WI38 (cell line): ENCODE data around the gene MAP3K20.

Experiments used
- H3K4me3 ChIP-seq: 2 replicates; pipeline ENCODE4 v1.5.1; 2011; ENCODE audit warnings: low read depth, mild to moderate bottlenecking, control low read depth, low read length
- CTCF ChIP-seq: IDR thresholded peaks from 2 replicates; pipeline ENCODE4 v1.5.1; 2012; ENCODE audit warnings: low read depth, mild to moderate bottlenecking, control low read depth, low read length

Gene MAP3K20

GRCh38 chr2:173264151-173264550 lies 188.5 kb downstream of the MAP3K20 start:
- H3K4me3 ChIP-seq, result no peak overlapping the region
- no peak for TF ChIP-seq CTCF

DNA sequence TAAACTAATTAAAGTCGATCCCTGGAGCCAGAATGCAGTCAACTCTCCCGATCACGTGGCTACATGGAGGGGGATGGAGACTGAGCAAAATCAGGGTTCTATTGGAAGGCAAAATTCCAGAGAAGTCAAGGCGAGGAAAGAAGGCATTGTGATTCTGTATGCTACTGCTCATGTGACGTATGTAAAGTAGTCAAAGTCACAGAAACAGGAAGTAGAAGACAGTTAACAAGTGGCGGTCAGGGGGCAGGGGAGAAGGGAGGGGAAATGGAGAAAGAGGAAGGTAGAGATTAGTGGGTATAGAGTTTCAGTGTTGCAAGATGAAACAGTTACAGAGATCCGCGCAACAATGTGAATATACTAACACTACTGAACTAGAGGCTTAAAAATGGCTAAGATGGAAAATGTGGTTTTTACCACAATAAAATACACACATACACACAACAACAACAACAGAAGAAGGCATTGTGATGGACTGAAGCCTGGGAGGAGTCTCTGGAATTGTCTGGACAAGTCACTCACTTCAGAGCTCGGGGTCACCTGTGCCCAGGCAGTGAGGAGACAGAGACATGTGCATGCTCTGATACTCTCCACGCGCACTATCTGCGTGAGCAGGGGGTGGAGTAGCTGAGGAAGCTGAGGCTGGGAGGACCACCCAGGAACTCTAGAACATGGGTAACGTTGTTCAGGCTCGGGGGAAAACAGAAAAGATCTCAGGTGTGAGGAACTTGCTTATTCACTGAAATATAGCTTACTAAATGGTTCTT lies 189.1 kb downstream of the MAP3K20 start:
- H3K4me3 ChIP-seq, result no peak overlapping the region
- no peak for TF ChIP-seq CTCF

DNA sequence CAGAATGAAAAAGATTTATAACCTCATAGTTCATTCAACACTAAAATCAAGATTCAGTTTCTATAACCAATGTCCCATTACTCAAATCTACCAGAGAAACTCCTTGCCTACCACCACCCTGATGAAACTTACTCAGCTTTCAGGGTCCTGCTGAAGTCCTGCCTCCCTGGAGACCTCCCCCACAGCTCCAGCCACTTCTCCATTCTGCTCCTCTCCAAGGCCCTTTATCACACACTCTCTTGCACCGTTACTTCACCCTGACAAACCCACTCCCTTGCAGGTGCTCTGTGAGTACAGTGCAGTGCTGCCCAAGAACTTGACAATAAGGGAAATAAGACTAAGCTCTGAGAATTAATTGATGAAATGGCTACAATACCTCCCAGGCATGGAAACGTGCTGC lies 195.5 kb downstream of the MAP3K20 start:
- no peak for TF ChIP-seq CTCF
- H3K4me3 ChIP-seq, result no peak overlapping the region

GRCh38 chr2:173271825-173272224 lies 196.2 kb downstream of the MAP3K20 start:
- no peak overlapping the region for H3K4me3 ChIP-seq
- TF ChIP-seq CTCF, result no peak

DNA sequence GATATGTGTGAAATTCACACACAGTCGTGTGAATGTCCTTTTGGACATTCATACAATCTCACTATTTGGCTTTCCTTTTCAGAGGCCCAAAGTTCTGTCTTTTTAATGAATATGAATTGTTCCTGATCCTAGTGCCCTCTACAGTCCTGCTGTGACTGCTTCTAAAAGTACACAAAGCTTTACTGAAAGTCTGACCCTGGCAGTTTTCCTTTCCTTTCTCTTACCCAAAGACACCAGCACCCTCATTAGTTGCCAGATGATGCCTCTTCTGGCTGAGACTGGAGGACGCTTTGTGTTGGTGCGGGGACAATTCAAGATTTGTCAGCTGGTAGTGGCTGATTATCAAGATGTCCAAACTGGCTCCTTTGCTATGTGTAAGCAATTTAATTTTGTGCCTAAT lies 197.2 kb downstream of the MAP3K20 start:
- TF ChIP-seq CTCF, result no peak
- no peak overlapping the region for H3K4me3 ChIP-seq

GRCh38 chr2:173278794-173279526 lies 203.3 kb downstream of the MAP3K20 start:
- H3K4me3 ChIP-seq, result no peak overlapping the region
- no peak for TF ChIP-seq CTCF

- H3K4me3 ChIP-seq, result no peak overlapping the region
- no peak for TF ChIP-seq CTCF
Measured at GRCh38 chr2:173279527-173279868, 203.9 kb downstream of the MAP3K20 start.
